Adrenal gland (tissue), 5 donors: ENCODE results near the gene GRAP.
"Not testable (repeated sequence)": the region's sequence is repeated elsewhere in the genome, so short reads cannot be mapped to it uniquely, and the experiment has no call there.

Source experiments
- CTCF ChIP-seq, 6 experiments: fragments of 450-650 bp in 4 of 6; fragments of 200-600 bp in 2 of 6; sonication (generic) in 1 of 6; IDR thresholded peaks; 1 replicate in 5 of 6; 2 replicates in 1 of 6; pipeline versions ENCODE4 v1.5.1 to v1.8.0; 2016 to 2021; ENCODE audit warnings: antibody characterized with exemption in 6 of 6, mild to moderate bottlenecking in 2 of 6, moderate library complexity in 1 of 6
- POLR2A ChIP-seq, 2 donors: fragments of 450-650 bp; IDR thresholded peaks; one replicate each; pipeline ENCODE4 v1.6.1; 2017; ENCODE audit warnings: antibody characterized with exemption in 2 of 2, mild to moderate bottlenecking in 2 of 2, moderate library complexity in 1 of 2
- donor health status: DM: no; HTN: no; CAD: no.

GRCh38 chr17:19043032-19043431, 3.7 kb downstream of the GRAP start:
- not testable (repeated sequence) for TF ChIP-seq CTCF, POLR2A (IDR thresholded peaks at IDR 0.05)
